CD14-positive monocyte (primary cell): ENCODE results near the gene TRPV5. TPM values are rescaled to one million over a fixed set of nuclear protein-coding genes. Genes with fewer than 3 reads are reported as not detected.
A peak's percentile ranks its signal among the peaks of the same experiment; 100 is the strongest.

Source experiments
- DNase-seq, 3 donors: peaks; one replicate each; pipeline ENCODE4 v3.0.0-alpha.2; 2011 to 2022
- H2AFZ ChIP-seq: 2 replicates; pipeline ENCODE4 v1.6.0; 2012; ENCODE audit warnings: mild to moderate bottlenecking, low read depth, low read length, inconsistent platforms; ENCODE audit not compliant: insufficient read depth, poor library complexity, severe bottlenecking
- H3K27ac ChIP-seq, 2 donors: 1 replicate in 1 of 2; 2 replicates in 1 of 2; pipeline ENCODE4 v1.5.1; 2012 to 2013; ENCODE audit warnings: low read length in 2 of 2, control low read depth in 1 of 2, inconsistent platforms in 1 of 2, low read depth in 1 of 2, mild to moderate bottlenecking in 1 of 2
- H3K27me3 ChIP-seq, 2 donors: one replicate each; pipeline versions ENCODE4 v1.6.0 to v1.6.1; 2011 to 2013; ENCODE audit warnings: low read length in 2 of 2; ENCODE audit not compliant: control insufficient read depth in 2 of 2, insufficient read depth in 2 of 2
- H3K36me3 ChIP-seq, 2 donors: replicated peaks in 1 of 2; 1 replicate in 1 of 2; 2 replicates in 1 of 2; pipeline versions ENCODE4 v1.5.1 to v1.6.1; 2012 to 2013; ENCODE audit warnings: low read length in 2 of 2, control low read depth in 1 of 2, inconsistent platforms in 1 of 2, mild to moderate bottlenecking in 1 of 2; ENCODE audit not compliant: insufficient read depth in 2 of 2, control insufficient read depth in 1 of 2
- H3K4me1 ChIP-seq, 2 donors: 1 replicate in 1 of 2; 2 replicates in 1 of 2; pipeline versions ENCODE4 v1.5.1 to v1.6.1; 2012 to 2013; ENCODE audit warnings: low read length in 2 of 2, control low read depth in 1 of 2, inconsistent platforms in 1 of 2, mild to moderate bottlenecking in 1 of 2, moderate library complexity in 1 of 2; ENCODE audit not compliant: insufficient read depth in 2 of 2, control insufficient read depth in 1 of 2
- H3K4me2 ChIP-seq: replicated peaks from 2 replicates; pipeline ENCODE3; 2012; ENCODE audit warnings: low read length, moderate library complexity, mild to moderate bottlenecking; ENCODE audit not compliant: poor library complexity, severe bottlenecking; ENCODE audit errors: extremely low read depth
- H3K4me3 ChIP-seq, 3 experiments: fragments of 200-600 bp in 1 of 3; sonication (generic) in 1 of 3; replicated peaks in 1 of 3; 1 replicate in 2 of 3; 2 replicates in 1 of 3; pipeline ENCODE4 v1.5.1; 2011 to 2013; ENCODE audit warnings: low read length in 3 of 3, mild to moderate bottlenecking in 3 of 3, control low read depth in 2 of 3, low read depth in 2 of 3, inconsistent platforms in 1 of 3, moderate library complexity in 1 of 3
- H3K79me2 ChIP-seq: 2 replicates; pipeline ENCODE4 v1.6.0; 2012; ENCODE audit warnings: mild to moderate bottlenecking, control low read depth, inconsistent platforms, low read length, moderate library complexity; ENCODE audit not compliant: insufficient read depth
- H3K9ac ChIP-seq: 2 replicates; pipeline ENCODE4 v1.6.0; 2017; ENCODE audit warnings: low read length, mild to moderate bottlenecking; ENCODE audit not compliant: insufficient read depth, poor library complexity, severe bottlenecking
- H3K9me3 ChIP-seq, 2 donors: replicated peaks in 1 of 2; 1 replicate in 1 of 2; 2 replicates in 1 of 2; pipeline versions ENCODE4 v1.5.1 to v1.6.1; 2012 to 2013; ENCODE audit warnings: low read length in 2 of 2, control low read depth in 1 of 2; ENCODE audit not compliant: control insufficient read depth in 1 of 2, insufficient read depth in 1 of 2
- H4K20me1 ChIP-seq: 2 replicates; pipeline ENCODE4 v1.6.0; 2012; ENCODE audit warnings: mild to moderate bottlenecking, low read length, control low read depth, moderate library complexity; ENCODE audit not compliant: insufficient read depth
- H3K27ac Mint-ChIP-seq, 7 donors: one replicate each; pipeline ENCODE4 v1.8.0; 2020; ENCODE audit warnings: mild to moderate bottlenecking in 7 of 7, mixed read lengths in 7 of 7, moderate library complexity in 6 of 7, inconsistent platforms in 2 of 7
- H3K27me3 Mint-ChIP-seq, 3 donors: one replicate each; pipeline ENCODE4 v1.8.0; 2021 to 2022; ENCODE audit warnings: low read depth in 3 of 3, mild to moderate bottlenecking in 3 of 3, mixed read lengths in 3 of 3, moderate library complexity in 3 of 3, inconsistent platforms in 1 of 3
- H3K36me3 Mint-ChIP-seq, 2 donors: one replicate each; pipeline ENCODE4 v1.8.0; 2020; ENCODE audit warnings: mixed read lengths in 2 of 2, inconsistent platforms in 1 of 2, mild to moderate bottlenecking in 1 of 2
- H3K4me1 Mint-ChIP-seq: one replicate; pipeline ENCODE4 v1.8.0; 2020; ENCODE audit warnings: mild to moderate bottlenecking, mixed read lengths
- H3K4me3 Mint-ChIP-seq, 2 donors: one replicate each; pipeline ENCODE4 v1.8.0; 2020; ENCODE audit warnings: mild to moderate bottlenecking in 2 of 2, mixed read lengths in 2 of 2, moderate library complexity in 1 of 2
- H3K9me3 Mint-ChIP-seq, 7 donors: one replicate each; pipeline ENCODE4 v1.8.0; 2020 to 2022; ENCODE audit warnings: mixed read lengths in 7 of 7, mild to moderate bottlenecking in 6 of 7, moderate library complexity in 6 of 7, inconsistent platforms in 2 of 7
- CTCF ChIP-seq: fragments of 200-600 bp; IDR thresholded peaks from one replicate; pipeline ENCODE4 v1.8.0; 2022; ENCODE audit warnings: antibody characterized with exemption, mild to moderate bottlenecking
- WGBS: methylation state at CpG from one replicate; pipeline ENCODE4 v1.1.5; 2013; ENCODE audit warnings: missing lambda C conversion rate; ENCODE audit not compliant: insufficient coverage; 5-methylcytosine and 5-hydroxymethylcytosine counted together
- intact Hi-C, 2 donors: fragments of 100-400 bp; cut with micrococcal nuclease; formaldehyde crosslinking; loops; one replicate each; pipeline versions ENCODE4 v1.15.0 to v1.15.1; 2023
- polyA plus RNA-seq, 3 donors: library from polyadenylated mRNA; depleted of rRNA in 1 of 3; unstranded in 2 of 3; stranded (reverse) in 1 of 3; fragments of 300-500 nt in 2 of 3; fragments of >200 nt in 1 of 3; fragmentation: Illumina TruSeq in 2 of 3; gene quantifications; 1 replicate in 2 of 3; 2 replicates in 1 of 3; pipeline ENCODE4 v1.2.3, GENCODE V29; 2012 to 2021

The TRPV5 gene
- polyA plus RNA-seq, 3 donors: not detected

GRCh38 chr7:142860968-142861367, 72.6 kb downstream of the TRPV5 start:
- no peaks in the 10 kb centered on the region for H3K9me3 Mint-ChIP-seq

GRCh38 chr7:142859829-142860228, 73.7 kb downstream of the TRPV5 start:
- peak overlapping the region in 1 of 7 donors; percentile 44 for H3K27ac Mint-ChIP-seq
- peaks cover 29% of the 10 kb centered on the region for H3K4me1 Mint-ChIP-seq

More at GRCh38 chr7:142860968-142861367, 72.6 kb downstream of the TRPV5 start:
- Histone ChIP-seq H3K9me3 (no peaks in the 10 kb centered on the region), H3K36me3 (peaks cover 16 to 36% of the 10 kb centered on the region in 2 donors), H3K27ac (no peak overlapping the region), H4K20me1 (no peaks in the 10 kb centered on the region), H3K4me2 (no peak overlapping the region), H2AFZ (no peak overlapping the region), H3K4me1 (peaks cover 14 to 18% of the 10 kb centered on the region in 2 donors), H3K27me3 (no peaks in the 10 kb centered on the region), H3K79me2 (no peaks in the 10 kb centered on the region), H3K4me3 (no peak overlapping the region), H3K9ac (no peak overlapping the region)
- intact Hi-C loops: no loop called here
- no peak for TF ChIP-seq CTCF
- peaks cover 33% of the 10 kb centered on the region for H3K4me1 Mint-ChIP-seq
- no peak overlapping the region for H3K27ac Mint-ChIP-seq
- 100% methylated on average over 2 of the region's 3 CpGs for WGBS
- no peak overlapping the region for H3K4me3 Mint-ChIP-seq
- peaks cover 38 to 39% of the 10 kb centered on the region in 2 donors for H3K36me3 Mint-ChIP-seq
- peaks cover 0 to 3% (median 0%) of the 10 kb centered on the region in 3 donors for H3K27me3 Mint-ChIP-seq
- DNase-seq: no peak

More at GRCh38 chr7:142859829-142860228, 73.7 kb downstream of the TRPV5 start:
- no peak for DNase-seq
- TF ChIP-seq CTCF: no peak
- Histone ChIP-seq H3K4me1 (peaks cover 12 to 18% of the 10 kb centered on the region in 2 donors), H3K4me2 (no peak overlapping the region), H3K27ac (no peak overlapping the region), H2AFZ (no peak overlapping the region), H3K27me3 (no peaks in the 10 kb centered on the region), H3K9me3 (no peaks in the 10 kb centered on the region), H3K9ac (no peak overlapping the region), H3K4me3 (no peak overlapping the region), H4K20me1 (no peaks in the 10 kb centered on the region), H3K36me3 (peaks cover 16 to 36% of the 10 kb centered on the region in 2 donors), H3K79me2 (no peaks in the 10 kb centered on the region)
- Mint-ChIP-seq H3K9me3 (no peaks in the 10 kb centered on the region), H3K4me3 (no peak overlapping the region), H3K27me3 (peaks cover 0 to 3% (median 0%) of the 10 kb centered on the region in 3 donors), H3K36me3 (peaks cover 37 to 38% of the 10 kb centered on the region in 2 donors)
- 67% methylated on average over 3 of the region's 5 CpGs for WGBS
- intact Hi-C loops: loop anchor here (5.0 to 10.0 kb wide), 3 partner anchors 142 to 347 kb away; no protein-coding TSS in a partner anchor
